Activated CD8-positive, alpha-beta memory T cell treated with anti-CD3 and anti-CD28 coated beads for 36 hours (primary cell): ENCODE measurements around the gene MYG1. TPM values are rescaled to one million over a fixed set of nuclear protein-coding genes. Genes with fewer than 3 reads are reported as not detected.
"Not testable (repeated sequence)": the region's sequence is repeated elsewhere in the genome, so short reads cannot be mapped to it uniquely, and the experiment has no call there.

Experiments used
- CTCF ChIA-PET: fragments of 350-600 bp; sonication (Branson Sonifier 250); formaldehyde crosslinking; loops from one replicate; lab custom pipeline; 2021; ENCODE audit warnings: antibody characterized with exemption; lab: Charles Lee
- POLR2A ChIA-PET: fragments of 350-600 bp; sonication (Branson Sonifier 250); formaldehyde crosslinking; loops from one replicate; lab custom pipeline; 2021; ENCODE audit warnings: antibody characterized with exemption; lab: Charles Lee
- total RNA-seq, 2 experiments: library from RNA; stranded (reverse); gene quantifications; one replicate each; pipeline ENCODE4 v1.2.3, GENCODE V29; 2021

The MYG1 gene
- total RNA-seq, 2 experiments from 2014 or later = 88.0 to 91.2 TPM

- ChIA-PET CTCF (interaction anchor here (0.7 to 1.1 kb wide), 4 partner anchors 15 to 64 kb away, joined by 3 to 5 read pairs (median 4); no protein-coding TSS in a partner anchor), POLR2A (no interaction called here)
These were observed 21.5 kb upstream of the MYG1 start for GRCh38 chr12:53277981-53278380.

GRCh38 chr12:53279283-53279869, 20.1 kb upstream of the MYG1 start:
- CTCF ChIA-PET = interaction anchor here (1.1 to 2.0 kb wide), 3 partner anchors 16 to 73 kb away, joined by 3 to 5 read pairs (median 3); partner anchors contain the start of genes ITGB7 and PFDN5
- POLR2A ChIA-PET = interaction anchor here (0.6 kb wide), 1 partner anchor 191 kb away, joined by 3 read pairs; no protein-coding TSS in a partner anchor

- CTCF ChIA-PET = interaction anchor here (1.7 to 2.0 kb wide), 2 partner anchors 15 to 67 kb away, joined by 3 to 5 read pairs; partner anchors contain the start of gene PFDN5
- POLR2A ChIA-PET = no interaction called here
These were observed 19.5 kb upstream of the MYG1 start for GRCh38 chr12:53279888-53280498.

- CTCF ChIA-PET = interaction anchor here (0.9 to 4.5 kb wide), 4 partner anchors 10 to 126 kb away, joined by 3 to 49 read pairs (median 10); partner anchors contain the start of gene ESPL1
- POLR2A ChIA-PET = interaction anchor here (0.8 to 0.9 kb wide), 2 partner anchors 10 to 19 kb away, joined by 3 to 5 read pairs; no protein-coding TSS in a partner anchor
These were observed 13.0 kb upstream of the MYG1 start for GRCh38 chr12:53286448-53286847.

GRCh38 chr12:53287741-53288216, 11.7 kb upstream of the MYG1 start:
- POLR2A ChIA-PET = interaction anchor here (0.6 kb wide), 1 partner anchor 43 kb away, joined by 7 read pairs; no protein-coding TSS in a partner anchor
- CTCF ChIA-PET = interaction anchor here (0.9 to 4.5 kb wide), 9 partner anchors 9 to 127 kb away, joined by 3 to 49 read pairs (median 5); partner anchors contain the start of gene ESPL1

- ChIA-PET CTCF (interaction anchor here (0.9 to 4.5 kb wide), 8 partner anchors 20 to 128 kb away, joined by 3 to 49 read pairs (median 6); partner anchors contain the start of gene ESPL1), POLR2A (no interaction called here)
These were observed 11.2 kb upstream of the MYG1 start for GRCh38 chr12:53288322-53288721.

- ChIA-PET CTCF (interaction anchor here (1.2 to 4.6 kb wide), 6 partner anchors 28 to 79 kb away, joined by 3 to 29 read pairs (median 3); partner anchors contain the start of gene AAAS), POLR2A (interaction anchor here (1.1 kb wide), 1 partner anchor 10 kb away, joined by 4 read pairs; the partner anchor contains the start of gene MYG1)
These were observed 9.6 kb upstream of the MYG1 start for GRCh38 chr12:53289891-53290290.

GRCh38 chr12:53290661-53291060, 8.8 kb upstream of the MYG1 start:
- CTCF ChIA-PET = interaction anchor here (0.6 to 4.6 kb wide), 8 partner anchors 15 to 131 kb away, joined by 3 to 29 read pairs (median 4); partner anchors contain the start of gene AAAS

GRCh38 chr12:53292426-53292825, 7.1 kb upstream of the MYG1 start:
- ChIA-PET CTCF (interaction anchor here (0.6 to 4.6 kb wide), 6 partner anchors 14 to 133 kb away, joined by 3 to 29 read pairs (median 4); partner anchors contain the start of gene AAAS), POLR2A (interaction anchor here (0.6 kb wide), 1 partner anchor 53 kb away, joined by 4 read pairs; no protein-coding TSS in a partner anchor)

More at GRCh38 chr12:53290661-53291060, 8.8 kb upstream of the MYG1 start:
- POLR2A ChIA-PET = interaction anchor here (1.1 kb wide), 1 partner anchor 9 kb away, joined by 4 read pairs; the partner anchor contains the start of gene MYG1

GRCh38 chr12:53295070-53295890, 4.2 kb upstream of the MYG1 start, which contains the start of gene PFDN5:
TSS of gene PFDN5 (plus strand) at chr12:53295542. CDS start at chr12:53295568, 26 bp downstream.
- CTCF ChIA-PET = interaction anchor here (0.9 to 4.1 kb wide), 7 partner anchors 16 to 135 kb away, joined by 3 to 23 read pairs (median 4); partner anchors contain the start of gene AAAS

GRCh38 chr12:53295891-53296219, 3.6 kb upstream of the MYG1 start:
- POLR2A ChIA-PET = interaction anchor here (0.5 to 1.4 kb wide), 8 partner anchors 25 to 183 kb away, joined by 3 to 7 read pairs (median 4); partner anchors contain the start of genes AAAS and ZNF740
- CTCF ChIA-PET = interaction anchor here (0.9 to 4.1 kb wide), 6 partner anchors 17 to 136 kb away, joined by 3 to 23 read pairs (median 6); partner anchors contain the start of gene AAAS

More at GRCh38 chr12:53295070-53295890, 4.2 kb upstream of the MYG1 start, which contains the start of gene PFDN5:
- POLR2A ChIA-PET = interaction anchor here (0.5 to 1.4 kb wide), 8 partner anchors 26 to 184 kb away, joined by 3 to 7 read pairs (median 4); partner anchors contain the start of genes AAAS and ZNF740

GRCh38 chr12:53297106-53297505, 2.4 kb upstream of the MYG1 start:
- CTCF ChIA-PET = interaction anchor here (0.7 to 4.1 kb wide), 7 partner anchors 10 to 137 kb away, joined by 3 to 23 read pairs (median 4); partner anchors contain the start of gene AAAS
- POLR2A ChIA-PET = not testable (repeated sequence)

- ChIA-PET CTCF (interaction anchor here (0.6 to 4.1 kb wide), 6 partner anchors 12 to 232 kb away, joined by 3 to 23 read pairs (median 4); partner anchors contain the start of gene AAAS), POLR2A (interaction anchor here (0.7 to 2.4 kb wide), 2 partner anchors 10 to 23 kb away, joined by 4 to 10 read pairs; partner anchors contain the start of gene AAAS)
These were observed 1.3 kb upstream of the MYG1 start for GRCh38 chr12:53298164-53298563.

- ChIA-PET CTCF (interaction anchor here (0.6 to 3.5 kb wide), 12 partner anchors 22 to 244 kb away, joined by 3 to 22 read pairs (median 3); partner anchors contain the start of gene AAAS), POLR2A (interaction anchor here (0.7 to 2.4 kb wide), 5 partner anchors 9 to 1370 kb away, joined by 3 to 10 read pairs (median 4); partner anchors contain the start of gene AAAS)
These were observed 418 bp upstream of the MYG1 start for GRCh38 chr12:53299101-53299453.

- CTCF ChIA-PET = interaction anchor here (0.7 to 3.5 kb wide), 7 partner anchors 10 to 87 kb away, joined by 3 to 22 read pairs (median 3); partner anchors contain the start of gene AAAS
- POLR2A ChIA-PET = interaction anchor here (1.0 to 2.4 kb wide), 5 partner anchors 10 to 120 kb away, joined by 3 to 10 read pairs (median 4); partner anchors contain the start of genes AAAS, CSAD and ZNF740
These were observed 692 bp downstream of the MYG1 start for GRCh38 chr12:53300187-53300586.

GRCh38 chr12:53302903-53303302, 3.4 kb downstream of the MYG1 start:
- POLR2A ChIA-PET = no interaction called here
- CTCF ChIA-PET = no interaction called here

- CTCF ChIA-PET = no interaction called here
These were observed 7.3 kb downstream of the MYG1 start for GRCh38 chr12:53306826-53307225.

More at GRCh38 chr12:53306826-53307225, 7.3 kb downstream of the MYG1 start:
- POLR2A ChIA-PET = no interaction called here
